SU-DHL-6 (cell line): Measurements from ENCODE around the gene RAI2.

Experiments
- H2AFZ ChIP-seq: fragments of 200-600 bp; sonication (generic); 2 replicates; pipeline ENCODE4 v1.6.1; 2014; ENCODE audit warnings: low read depth, mild to moderate bottlenecking, moderate library complexity, mixed read lengths, antibody characterized with exemption, low read length; ENCODE audit not compliant: severe bottlenecking
- H3F3A ChIP-seq: fragments of 200-600 bp; shearing (Covaris generic); 2 replicates; pipeline ENCODE4 v1.6.0; 2016; ENCODE audit warnings: antibody characterized with exemption, mild to moderate bottlenecking; ENCODE audit not compliant: insufficient read depth
- H3K27ac ChIP-seq: fragments of 200-600 bp; sonication (generic); 2 replicates; pipeline ENCODE4 v1.5.1; 2016; ENCODE audit warnings: low read depth, mild to moderate bottlenecking, low read length, moderate library complexity, mixed read lengths
- H3K27me3 ChIP-seq: fragments of 200-600 bp; sonication (generic), shearing (Covaris generic); 2 replicates; pipeline ENCODE4 v1.6.0; 2014; ENCODE audit warnings: mild to moderate bottlenecking, low read length
- H3K36me3 ChIP-seq: fragments of 200-600 bp; sonication (generic); 2 replicates; pipeline ENCODE4 v1.6.1; 2014; ENCODE audit warnings: mild to moderate bottlenecking, low read length, mixed read lengths
- H3K4me2 ChIP-seq: fragments of 300-600, 200-600 bp; shearing (Covaris generic), sonication (generic); 2 replicates; pipeline ENCODE4 v1.6.0; 2014; ENCODE audit warnings: low read length, low read depth, mild to moderate bottlenecking; ENCODE audit not compliant: poor library complexity, severe bottlenecking
- H3K4me3 ChIP-seq: fragments of 200-600 bp; sonication (generic); 2 replicates; pipeline ENCODE4 v1.5.1; 2014; ENCODE audit warnings: antibody characterized with exemption, low read length, mild to moderate bottlenecking, mixed read lengths; ENCODE audit not compliant: insufficient read depth, poor library complexity, severe bottlenecking
- H3K79me2 ChIP-seq: fragments of 200-600 bp; sonication (generic); 2 replicates; pipeline ENCODE4 v1.6.1; 2014; ENCODE audit warnings: mild to moderate bottlenecking, low read length, moderate library complexity; ENCODE audit not compliant: insufficient read depth
- H3K9ac ChIP-seq: fragments of 200-600 bp; sonication (generic); 2 replicates; pipeline ENCODE4 v1.7.0; 2014; ENCODE audit warnings: mild to moderate bottlenecking, low read length
- H3K9me2 ChIP-seq: fragments of 200-600 bp; sonication (generic); replicated peaks from 2 replicates; pipeline ENCODE4 v1.6.1; 2014; ENCODE audit warnings: low read length; ENCODE audit not compliant: insufficient read depth
- H3K9me3 ChIP-seq: fragments of 200-600 bp; sonication (generic); 2 replicates; pipeline ENCODE4 v1.6.1; 2014; ENCODE audit warnings: low read length, mixed read lengths; ENCODE audit not compliant: insufficient read depth
- H4K20me1 ChIP-seq: fragments of 200-600 bp; sonication (generic); 2 replicates; pipeline ENCODE4 v1.6.1; 2014; ENCODE audit warnings: low read depth, mild to moderate bottlenecking, antibody characterized with exemption, low read length, moderate library complexity, mixed read lengths
- CTCF ChIP-seq: fragments of 200-600 bp; sonication (generic); IDR thresholded peaks from one replicate; pipeline ENCODE4 v1.5.1; 2017; ENCODE audit warnings: antibody characterized with exemption, mild to moderate bottlenecking, low read length, moderate library complexity; ENCODE audit not compliant: insufficient read depth, poor library complexity, severe bottlenecking
- EZH2phosphoT487 ChIP-seq: fragments of 200-600 bp; sonication (generic), shearing (Covaris generic); conservative IDR thresholded peaks from 2 replicates; pipeline ENCODE4 v1.6.1; 2018; ENCODE audit warnings: mild to moderate bottlenecking, antibody characterized with exemption, low read length, moderate library complexity, mixed read lengths

RAI2 gene

GRCh38 chrX:17814059-17814458, 47.0 kb downstream of the RAI2 start:
- H4K20me1 ChIP-seq: no peaks in the 10 kb centered on the region
- no peaks in the 10 kb centered on the region for H3K36me3 ChIP-seq
- H3K4me2 ChIP-seq: no peak overlapping the region
- H3F3A ChIP-seq: no peaks in the 10 kb centered on the region
- no peaks in the 10 kb centered on the region for H3K27me3 ChIP-seq
- TF ChIP-seq CTCF: no peak
- no peaks in the 10 kb centered on the region for H3K9me3 ChIP-seq
- no peak overlapping the region for H3K9ac ChIP-seq
- no peaks in the 10 kb centered on the region for H3K9me2 ChIP-seq
- no peaks in the 10 kb centered on the region for H3K79me2 ChIP-seq
- no peak overlapping the region for H3K27ac ChIP-seq
- H2AFZ ChIP-seq: no peak overlapping the region
- H3K4me3 ChIP-seq: no peak overlapping the region

GRCh38 chrX:17813277-17813676, 47.8 kb downstream of the RAI2 start:
- no peaks in the 10 kb centered on the region for H3K36me3 ChIP-seq
- no peak overlapping the region for H3K4me3 ChIP-seq
- no peak overlapping the region for H3K4me2 ChIP-seq
- H3K27ac ChIP-seq: no peak overlapping the region
- no peaks in the 10 kb centered on the region for H3K9me3 ChIP-seq
- no peaks in the 10 kb centered on the region for H3F3A ChIP-seq
- H2AFZ ChIP-seq: no peak overlapping the region
- TF ChIP-seq EZH2phosphoT487 (no peak), CTCF (no peak)
- no peaks in the 10 kb centered on the region for H4K20me1 ChIP-seq
- no peaks in the 10 kb centered on the region for H3K79me2 ChIP-seq
- no peaks in the 10 kb centered on the region for H3K9me2 ChIP-seq
- H3K9ac ChIP-seq: no peak overlapping the region
- no peaks in the 10 kb centered on the region for H3K27me3 ChIP-seq

- TF ChIP-seq CTCF (no peak), EZH2phosphoT487 (no peak)
- Histone ChIP-seq H3K27me3 (no peaks in the 10 kb centered on the region), H3K4me2 (no peak overlapping the region), H4K20me1 (no peaks in the 10 kb centered on the region), H3K9me3 (no peaks in the 10 kb centered on the region), H3K36me3 (no peaks in the 10 kb centered on the region), H3K79me2 (no peaks in the 10 kb centered on the region), H3F3A (no peaks in the 10 kb centered on the region), H3K27ac (no peak overlapping the region), H2AFZ (no peak overlapping the region), H3K9ac (no peak overlapping the region), H3K4me3 (no peak overlapping the region), H3K9me2 (no peaks in the 10 kb centered on the region)
Measured at GRCh38 chrX:17812763-17813162, 48.3 kb downstream of the RAI2 start.

GRCh38 chrX:17809984-17810383, 51.1 kb downstream of the RAI2 start:
- Histone ChIP-seq H3K9ac (no peak overlapping the region), H3K9me2 (no peaks in the 10 kb centered on the region), H3F3A (no peaks in the 10 kb centered on the region), H3K4me3 (no peak overlapping the region), H3K36me3 (no peaks in the 10 kb centered on the region), H2AFZ (no peak overlapping the region), H3K9me3 (no peaks in the 10 kb centered on the region), H3K4me2 (no peak overlapping the region), H3K27me3 (no peaks in the 10 kb centered on the region), H3K79me2 (no peaks in the 10 kb centered on the region), H3K27ac (no peak overlapping the region), H4K20me1 (no peaks in the 10 kb centered on the region)
- TF ChIP-seq CTCF (no peak), EZH2phosphoT487 (no peak)
